Islet precursor cell (in vitro differentiated cells): ENCODE measurements around the gene HTR3A.
A peak's percentile ranks its signal among the peaks of the same experiment; 100 is the strongest.
"Not testable (repeated sequence)": the region's sequence is repeated elsewhere in the genome, so short reads cannot be mapped to it uniquely, and the experiment has no call there.

ENCODE experiments used
- DNase-seq: peaks from one replicate; pipeline ENCODE4 v3.0.0-alpha.2; 2018

HTR3A gene

GRCh38 chr11:113974741-113975470 lies at the start of gene HTR3A:
HTR3A (plus strand) TSS chr11:113975108; CDS start chr11:113975326, 218 bp downstream.
- DNase-seq, result peak; percentile 84

GRCh38 chr11:113926273-113927197 lies 48.4 kb upstream of the HTR3A start:
- DNase-seq, result no peak

- DNase-seq, result no peak
Observed at GRCh38 chr11:113928311-113928710, 46.6 kb upstream of the HTR3A start.

- DNase-seq, result no peak
Observed at GRCh38 chr11:113932788-113933187, 42.1 kb upstream of the HTR3A start.

- not testable (repeated sequence) for DNase-seq
Observed at GRCh38 chr11:113934193-113934592, 40.7 kb upstream of the HTR3A start.

DNA sequence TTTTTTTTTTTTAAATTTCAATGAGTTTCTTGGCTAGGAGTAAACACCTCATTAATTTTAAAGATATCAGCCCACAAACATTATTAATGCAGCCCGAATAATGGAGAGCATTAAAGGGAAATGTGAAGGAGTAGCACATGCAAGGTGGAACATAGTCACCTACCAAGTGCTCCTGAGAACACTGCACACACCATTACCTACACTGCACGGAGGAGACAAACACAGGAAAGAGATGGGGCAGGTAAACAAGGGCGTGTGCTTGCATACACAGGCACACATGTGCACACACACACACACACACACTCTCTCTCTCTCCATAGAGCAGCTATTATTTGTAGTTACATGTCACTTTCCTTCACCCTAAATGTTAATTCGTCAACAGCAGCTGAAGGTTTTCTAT lies 40.1 kb upstream of the HTR3A start:
- no peak for DNase-seq

DNA sequence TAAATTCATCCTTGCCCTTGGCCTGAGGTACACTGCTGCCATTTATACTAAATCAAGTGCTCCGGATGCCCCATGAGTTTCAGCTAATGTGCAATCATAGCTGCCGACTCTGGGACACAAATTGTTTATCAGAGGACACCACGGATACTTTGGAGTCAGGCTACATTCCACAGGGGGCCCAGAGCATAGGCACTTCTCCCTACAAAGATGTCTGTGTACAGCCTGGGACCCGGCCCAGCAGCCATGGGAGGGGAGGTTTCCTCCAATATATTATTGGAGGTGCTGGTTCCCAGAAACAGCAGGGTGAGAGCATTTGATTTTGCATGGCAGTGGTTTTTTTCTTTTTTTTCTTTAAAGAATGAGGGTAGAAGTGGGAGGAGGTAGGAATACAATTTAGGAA lies 39.0 kb upstream of the HTR3A start:
- DNase-seq, result no peak

GRCh38 chr11:113937918-113938317 lies 37.0 kb upstream of the HTR3A start:
- DNase-seq, result no peak

GRCh38 chr11:113942256-113942655 lies 32.7 kb upstream of the HTR3A start:
- DNase-seq, result no peak

- DNase-seq, result not testable (repeated sequence)
Observed at GRCh38 chr11:113946162-113946561, 28.7 kb upstream of the HTR3A start.

DNA sequence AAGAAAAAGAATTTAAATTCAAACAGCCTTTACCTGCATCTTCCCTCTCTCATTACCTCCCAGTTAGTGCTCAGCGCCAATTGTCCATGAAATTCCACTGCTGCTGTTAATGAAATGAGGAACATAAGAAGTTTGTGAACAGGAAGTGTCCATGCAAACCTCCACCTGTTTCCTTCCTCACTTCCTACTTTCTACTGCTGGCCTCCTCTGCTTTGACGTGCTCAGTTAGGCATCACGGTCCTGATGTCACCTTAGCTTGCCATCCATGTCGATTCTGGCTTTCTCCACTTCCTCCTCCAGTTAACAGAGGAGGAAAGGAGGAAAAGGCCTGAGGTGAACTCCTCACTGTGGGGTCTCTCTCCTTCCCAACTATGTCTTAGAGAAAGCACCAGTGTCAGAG lies 26.9 kb upstream of the HTR3A start:
- DNase-seq, result no peak

DNA sequence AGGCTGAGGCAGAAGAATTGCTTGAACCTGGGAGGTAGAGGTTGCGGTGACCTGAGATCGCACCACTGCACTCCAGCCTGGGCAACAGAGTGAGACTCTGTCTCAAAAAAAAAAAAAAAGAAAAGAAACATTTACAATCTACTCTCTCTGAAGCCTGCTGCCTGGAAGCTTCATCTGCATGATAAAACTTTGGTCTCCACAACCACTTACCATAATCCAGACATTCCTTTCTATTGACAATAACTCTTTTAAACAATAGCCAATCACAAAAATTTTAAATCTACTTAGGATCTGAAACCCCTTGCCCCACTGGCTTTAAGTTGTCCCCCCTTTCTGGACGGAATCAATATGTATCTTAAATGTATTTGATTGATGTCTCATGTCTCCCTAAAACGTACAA lies 25.0 kb upstream of the HTR3A start:
- DNase-seq, result no peak

- no peak for DNase-seq
Observed at GRCh38 chr11:113951537-113951936, 23.4 kb upstream of the HTR3A start.

DNA sequence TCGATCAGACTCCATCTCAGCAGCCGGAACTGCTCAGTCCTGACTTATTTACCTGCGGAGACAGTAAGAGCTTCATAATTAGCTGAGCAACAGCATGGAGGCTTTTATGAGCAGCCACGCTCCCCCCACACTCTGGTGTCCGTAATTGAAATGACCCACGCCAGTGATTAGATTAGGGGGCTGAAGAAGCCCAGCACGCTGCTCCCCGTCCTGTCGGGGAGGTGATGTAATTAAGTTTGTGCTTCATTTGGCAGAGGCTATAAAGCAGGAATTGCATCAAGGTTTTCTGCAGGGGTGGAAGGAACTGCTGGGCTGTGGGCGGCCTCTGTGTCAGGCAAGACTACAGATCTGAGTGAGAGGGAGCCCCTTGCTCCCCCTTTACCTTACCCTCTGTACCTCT lies 22.8 kb upstream of the HTR3A start:
- no peak for DNase-seq

DNA sequence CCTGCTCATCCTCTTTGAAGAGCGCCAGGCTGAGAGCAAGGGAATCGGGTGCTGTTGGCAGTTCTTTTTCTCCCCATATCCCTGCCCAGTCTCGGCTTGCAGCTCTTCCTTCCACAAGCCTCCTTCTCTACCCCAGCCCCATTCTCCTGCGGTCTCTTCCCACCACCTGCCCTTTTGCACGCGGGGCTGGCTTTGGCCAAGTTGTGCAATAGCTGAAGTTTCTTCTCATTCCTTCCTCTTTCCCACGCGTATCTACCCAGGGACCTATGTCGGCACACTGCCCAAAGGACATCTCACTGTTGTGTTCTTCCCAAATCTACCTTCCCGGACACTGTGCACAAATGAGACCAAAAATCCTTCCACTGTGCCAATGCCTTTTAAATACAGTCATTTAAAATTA lies 22.3 kb upstream of the HTR3A start:
- DNase-seq, result no peak

DNA sequence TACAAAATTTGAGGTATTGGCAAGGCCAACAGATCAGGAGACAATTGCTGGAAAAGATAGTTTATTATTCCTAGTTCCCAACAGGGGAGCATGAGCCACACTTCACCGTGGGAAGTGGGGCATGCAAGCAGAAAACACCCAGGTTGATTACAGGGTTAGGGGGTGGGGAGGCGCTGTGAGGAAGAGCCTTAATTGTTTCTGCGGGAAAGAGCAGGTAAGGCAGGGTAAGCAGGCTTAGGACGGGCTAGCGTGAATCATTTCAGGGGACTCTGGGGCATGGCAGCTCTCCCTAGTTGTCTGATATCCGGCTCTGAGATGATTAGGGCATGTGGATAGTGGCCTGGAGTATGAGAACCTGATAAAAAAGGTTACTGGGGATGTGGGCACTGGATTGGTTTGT lies 20.7 kb upstream of the HTR3A start:
- DNase-seq, result no peak

GRCh38 chr11:113956986-113957385 lies 17.9 kb upstream of the HTR3A start:
- DNase-seq, result no peak

DNA sequence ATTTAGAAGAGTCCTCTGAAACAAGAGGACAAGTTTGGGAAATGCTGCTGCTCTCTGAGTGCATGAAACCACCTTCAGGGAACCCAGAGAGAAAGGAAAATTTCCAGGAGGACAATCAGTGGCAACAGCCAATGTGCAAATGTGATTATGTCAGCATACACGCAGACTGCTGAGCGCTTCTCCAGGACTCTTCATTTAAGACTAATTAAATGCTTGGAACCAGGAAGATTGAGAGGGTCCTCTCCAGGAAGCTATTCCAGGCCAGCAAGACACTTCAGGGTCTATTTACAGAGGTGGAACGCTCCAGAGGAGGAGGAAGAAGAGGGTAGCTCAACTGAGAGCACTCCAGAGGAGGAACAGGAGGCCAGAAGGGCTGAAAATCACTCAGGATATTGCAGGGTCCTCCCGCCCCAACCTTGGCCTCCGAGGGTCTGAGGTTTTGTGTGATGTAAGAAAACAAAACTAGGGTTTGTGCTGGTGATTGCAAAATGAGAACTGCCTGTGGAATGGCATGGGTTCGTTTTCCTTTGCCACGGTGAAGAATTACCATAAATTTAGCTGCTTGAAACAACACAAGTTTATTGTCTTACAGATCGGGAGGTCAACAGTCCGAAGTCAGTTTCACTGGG lies 14.1 kb upstream of the HTR3A start:
- no peak for DNase-seq

DNA sequence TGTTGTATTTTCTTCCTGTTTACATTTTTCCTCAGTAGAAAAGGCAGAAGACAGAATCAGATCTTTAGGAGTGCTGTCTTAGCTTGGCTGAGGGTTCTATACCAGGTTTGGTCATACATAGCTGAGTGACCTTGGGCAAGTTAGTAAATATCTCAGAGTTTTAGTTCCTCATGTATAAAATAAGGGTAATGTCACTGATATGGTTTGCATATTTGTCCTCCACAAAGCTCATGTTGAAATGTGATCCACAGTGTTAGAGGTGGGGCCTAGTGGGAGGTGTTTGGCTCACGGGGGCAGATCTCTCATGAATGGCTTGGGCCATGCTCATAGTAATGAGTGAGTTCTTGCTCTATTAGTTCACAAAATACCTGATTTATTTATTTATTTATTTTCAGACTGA lies 7.5 kb upstream of the HTR3A start:
- DNase-seq, result no peak

DNA sequence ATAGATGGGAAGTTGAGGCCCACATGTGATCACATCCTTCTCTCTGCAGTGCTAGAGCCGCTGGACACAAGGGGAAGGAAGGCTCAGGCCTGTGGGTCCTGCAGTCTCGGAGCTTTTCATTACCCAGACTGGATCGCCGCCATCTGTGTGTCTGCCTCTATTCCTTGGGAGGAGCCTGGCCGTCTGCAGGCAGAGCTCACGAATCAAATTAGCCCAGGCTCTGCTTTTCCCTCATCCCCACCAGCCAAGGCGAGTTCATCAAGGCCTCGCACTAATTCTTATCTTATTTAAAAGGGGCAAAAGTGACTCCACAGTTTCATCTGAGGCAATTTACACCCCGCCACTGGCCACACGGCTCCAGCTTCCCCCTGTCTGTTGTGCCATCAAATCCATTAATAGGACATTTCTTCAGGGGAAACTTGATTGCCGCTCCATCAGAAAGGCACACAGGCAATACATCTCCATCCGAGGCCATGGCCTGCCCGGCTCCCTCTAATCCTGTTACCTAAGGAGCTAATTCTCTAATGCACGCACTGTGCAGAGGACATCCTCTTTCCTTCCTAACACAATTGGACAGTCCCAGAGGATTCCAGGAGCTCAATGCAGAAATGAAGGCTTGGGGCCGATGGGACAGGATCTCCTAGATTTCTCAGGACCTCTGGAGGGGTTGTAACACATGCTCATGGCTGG lies 3.3 kb upstream of the HTR3A start:
- DNase-seq, result no peak

DNA sequence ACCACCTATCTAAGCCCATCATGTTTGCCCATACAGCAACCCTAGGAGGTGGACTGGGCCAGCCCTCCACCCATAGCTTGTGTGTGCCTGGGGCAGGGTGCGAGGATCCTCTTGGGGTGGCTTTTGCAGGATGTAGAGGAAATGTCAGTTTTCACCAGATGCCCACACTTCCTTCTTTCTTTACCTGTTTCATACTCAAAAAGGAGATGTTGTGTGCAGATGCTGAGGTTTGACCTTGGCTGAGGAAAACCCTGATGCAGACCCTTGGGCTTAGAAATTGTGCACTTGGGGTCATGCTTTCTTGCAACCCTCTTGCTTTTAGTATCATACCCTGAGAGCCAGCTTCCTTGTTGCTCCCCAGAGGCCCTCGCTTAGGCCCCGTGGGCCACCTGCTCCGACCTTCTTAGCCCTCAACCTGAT lies 2.2 kb downstream of the HTR3A start:
- DNase-seq, result no peak

DNA sequence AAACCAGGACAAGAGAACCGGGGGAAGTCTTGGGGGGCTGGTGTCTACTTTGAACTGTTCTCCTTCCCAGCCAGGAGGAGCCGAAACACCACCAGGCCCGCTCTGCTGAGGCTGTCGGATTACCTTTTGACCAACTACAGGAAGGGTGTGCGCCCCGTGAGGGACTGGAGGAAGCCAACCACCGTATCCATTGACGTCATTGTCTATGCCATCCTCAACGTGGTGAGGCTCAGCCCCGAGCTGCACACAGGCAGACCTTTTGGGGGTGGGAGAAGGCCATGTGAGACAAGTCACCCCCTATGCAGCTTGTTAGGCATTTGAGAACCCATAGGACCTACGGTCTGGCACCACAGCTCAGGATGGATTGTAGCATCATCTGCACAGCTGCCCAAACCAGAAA lies 2.8 kb downstream of the HTR3A start:
- no peak for DNase-seq

DNA sequence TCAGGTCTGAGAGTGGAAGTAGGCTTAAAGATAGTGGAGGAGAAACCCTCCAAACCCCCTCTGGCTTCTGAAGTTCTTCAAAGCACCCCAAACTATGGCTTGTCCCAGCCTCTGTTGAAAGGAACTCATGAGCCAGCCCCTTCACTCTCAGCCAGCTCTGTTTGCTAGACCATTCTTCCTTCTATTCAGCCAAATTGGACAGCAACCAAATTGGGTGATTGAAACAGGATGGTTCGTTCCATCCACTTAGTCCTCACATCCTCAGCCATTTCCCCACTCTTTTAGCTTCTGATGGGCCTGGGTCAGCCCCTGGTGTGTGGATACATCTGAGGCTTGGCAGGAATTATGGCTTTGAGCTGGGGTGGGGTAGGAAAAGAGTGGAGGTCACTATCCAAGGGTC lies 4.5 kb downstream of the HTR3A start:
- no peak for DNase-seq
